Endothelial cell of umbilical vein (primary cell): ENCODE measurements around the gene LRRC56.

Experiments
- EZH2 ChIP-seq: IDR thresholded peaks from 2 replicates; pipeline ENCODE4 v1.6.1; 2012; ENCODE audit warnings: borderline replicate concordance, low read depth, mild to moderate bottlenecking, moderate library complexity, low read length, inconsistent platforms; ENCODE audit not compliant: severe bottlenecking
- FOS ChIP-seq: IDR thresholded peaks from 2 replicates; pipeline ENCODE4 v1.6.1; 2011; ENCODE audit warnings: mild to moderate bottlenecking, low read length, moderate library complexity, borderline replicate concordance; ENCODE audit not compliant: insufficient read depth
- MAX ChIP-seq: IDR thresholded peaks from 2 replicates; pipeline ENCODE4 v1.6.1; 2011; ENCODE audit not compliant: insufficient read depth, insufficient read length
- POLR2A ChIP-seq: IDR thresholded peaks from 2 replicates; pipeline ENCODE4 v1.6.1; 2012; ENCODE audit warnings: low read depth, mild to moderate bottlenecking, control low read depth, low read length
- POLR2AphosphoS5 ChIP-seq: IDR thresholded peaks from 2 replicates; pipeline ENCODE4 v1.6.1; 2012; ENCODE audit warnings: low read depth, mild to moderate bottlenecking, control low read depth, low read length, moderate library complexity; ENCODE audit not compliant: insufficient read depth
- TF ChIP-seq, protein P1 (sequence below), 2 donors: IDR thresholded peaks; 1 replicate in 1 of 2; 2 replicates in 1 of 2; pipeline ENCODE4 v1.5.1; 2011; ENCODE audit warnings: low read length in 2 of 2, mild to moderate bottlenecking in 2 of 2, moderate library complexity in 2 of 2, control low read depth in 1 of 2, inconsistent platforms in 1 of 2, low read depth in 1 of 2; ENCODE audit not compliant: insufficient read depth in 1 of 2; ENCODE audit errors: extremely low read depth in 1 of 2

GRCh38 chr11:494761-495536, 42.4 kb upstream of the LRRC56 start:
- TF ChIP-seq, protein P1, sequence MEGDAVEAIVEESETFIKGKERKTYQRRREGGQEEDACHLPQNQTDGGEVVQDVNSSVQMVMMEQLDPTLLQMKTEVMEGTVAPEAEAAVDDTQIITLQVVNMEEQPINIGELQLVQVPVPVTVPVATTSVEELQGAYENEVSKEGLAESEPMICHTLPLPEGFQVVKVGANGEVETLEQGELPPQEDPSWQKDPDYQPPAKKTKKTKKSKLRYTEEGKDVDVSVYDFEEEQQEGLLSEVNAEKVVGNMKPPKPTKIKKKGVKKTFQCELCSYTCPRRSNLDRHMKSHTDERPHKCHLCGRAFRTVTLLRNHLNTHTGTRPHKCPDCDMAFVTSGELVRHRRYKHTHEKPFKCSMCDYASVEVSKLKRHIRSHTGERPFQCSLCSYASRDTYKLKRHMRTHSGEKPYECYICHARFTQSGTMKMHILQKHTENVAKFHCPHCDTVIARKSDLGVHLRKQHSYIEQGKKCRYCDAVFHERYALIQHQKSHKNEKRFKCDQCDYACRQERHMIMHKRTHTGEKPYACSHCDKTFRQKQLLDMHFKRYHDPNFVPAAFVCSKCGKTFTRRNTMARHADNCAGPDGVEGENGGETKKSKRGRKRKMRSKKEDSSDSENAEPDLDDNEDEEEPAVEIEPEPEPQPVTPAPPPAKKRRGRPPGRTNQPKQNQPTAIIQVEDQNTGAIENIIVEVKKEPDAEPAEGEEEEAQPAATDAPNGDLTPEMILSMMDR (IDR thresholded peaks at IDR 0.05; ENCODE audit: extremely low read depth in 1 of 2, insufficient read depth in 1 of 2, low read depth in 1 of 2, low read length in 2 of 2): no peak
- TF ChIP-seq FOS: no peak
- no peak for TF ChIP-seq POLR2AphosphoS5
- TF ChIP-seq POLR2A: no peak
- no peak for TF ChIP-seq MAX
- TF ChIP-seq EZH2: no peak
